H9 (cell line): ENCODE measurements around the gene BCL7C. TPM values are rescaled to one million over a fixed set of nuclear protein-coding genes. Genes with fewer than 3 reads are reported as not detected.

Experiments used
- DNase-seq: peaks from one replicate; pipeline ENCODE4 v3.0.0-alpha.2; 2017
- H2AFZ ChIP-seq: one replicate; pipeline ENCODE4 v1.6.1; 2013; ENCODE audit warnings: mild to moderate bottlenecking, low read length, control low read depth, moderate library complexity
- H2AK5ac ChIP-seq: 2 replicates; pipeline ENCODE4 v1.6.1; 2013; ENCODE audit warnings: low read length, control low read depth, mixed read lengths; ENCODE audit not compliant: insufficient read length
- H2BK120ac ChIP-seq: one replicate; pipeline ENCODE4 v1.6.1; 2013; ENCODE audit warnings: low read depth, mild to moderate bottlenecking, low read length, control low read depth, inconsistent platforms; ENCODE audit not compliant: poor library complexity, severe bottlenecking
- H2BK12ac ChIP-seq: 2 replicates; pipeline ENCODE4 v1.6.1; 2013; ENCODE audit warnings: low read length, control low read depth, mixed read lengths, low read depth; ENCODE audit not compliant: insufficient read length
- H2BK15ac ChIP-seq: 2 replicates; pipeline ENCODE4 v1.6.1; 2013; ENCODE audit warnings: low read depth, low read length, control low read depth
- H2BK20ac ChIP-seq: one replicate; pipeline ENCODE4 v1.6.1; 2013; ENCODE audit warnings: low read depth, mild to moderate bottlenecking, low read length, control low read depth, inconsistent platforms; ENCODE audit not compliant: poor library complexity, severe bottlenecking
- H2BK5ac ChIP-seq: 2 replicates; pipeline ENCODE4 v1.6.1; 2013; ENCODE audit warnings: low read length, control low read depth, mixed read lengths; ENCODE audit not compliant: insufficient read length
- H3K14ac ChIP-seq: 2 replicates; pipeline ENCODE4 v1.6.1; 2013; ENCODE audit warnings: low read length, control low read depth; ENCODE audit not compliant: insufficient read depth
- H3K18ac ChIP-seq: 2 replicates; pipeline ENCODE4 v1.6.1; 2013; ENCODE audit warnings: low read depth, mild to moderate bottlenecking, mixed read lengths, low read length, control low read depth; ENCODE audit not compliant: insufficient read length
- H3K23ac ChIP-seq: 2 replicates; pipeline ENCODE4 v1.6.1; 2013; ENCODE audit warnings: low read length, control low read depth, mixed read lengths, low read depth; ENCODE audit not compliant: insufficient read length
- H3K23me2 ChIP-seq: 2 replicates; pipeline ENCODE4 v1.6.1; 2013; ENCODE audit warnings: low read depth, mild to moderate bottlenecking, mixed read lengths, low read length, control low read depth; ENCODE audit not compliant: insufficient read length, poor library complexity, severe bottlenecking
- H3K27ac ChIP-seq: 2 replicates; pipeline ENCODE4 v1.5.1; 2013; ENCODE audit warnings: low read length, control low read depth, mixed read lengths, low read depth; ENCODE audit not compliant: insufficient read length
- H3K27me3 ChIP-seq: 2 replicates; pipeline ENCODE4 v1.6.1; 2013; ENCODE audit warnings: low read length, control low read depth, inconsistent platforms; ENCODE audit not compliant: insufficient read depth
- H3K4ac ChIP-seq: 2 replicates; pipeline ENCODE4 v1.6.1; 2013; ENCODE audit warnings: low read depth, mild to moderate bottlenecking, control low read depth, inconsistent platforms, low read length, moderate library complexity
- H3K4me1 ChIP-seq: 2 replicates; pipeline ENCODE4 v1.6.1; 2013; ENCODE audit warnings: low read length, control low read depth, inconsistent platforms; ENCODE audit not compliant: insufficient read depth
- H3K4me2 ChIP-seq: 2 replicates; pipeline ENCODE4 v1.6.1; 2013; ENCODE audit warnings: low read length, control low read depth, mixed read lengths; ENCODE audit not compliant: insufficient read length, insufficient read depth
- H3K56ac ChIP-seq: 2 replicates; pipeline ENCODE4 v1.6.1; 2013; ENCODE audit warnings: low read depth, mild to moderate bottlenecking, mixed read lengths, low read length, control low read depth; ENCODE audit not compliant: insufficient read length
- H3K79me1 ChIP-seq: 2 replicates; pipeline ENCODE4 v1.6.1; 2013; ENCODE audit warnings: low read depth, mild to moderate bottlenecking, moderate library complexity, low read length, control low read depth, inconsistent platforms; ENCODE audit not compliant: insufficient read depth, poor library complexity, severe bottlenecking
- H3K79me2 ChIP-seq: 2 replicates; pipeline ENCODE4 v1.6.1; 2013; ENCODE audit warnings: low read length, control low read depth, inconsistent platforms; ENCODE audit not compliant: insufficient read depth
- H3K9ac ChIP-seq: 2 replicates; pipeline ENCODE4 v1.6.1; 2013; ENCODE audit warnings: low read length, control low read depth, mixed read lengths; ENCODE audit not compliant: insufficient read length; ENCODE audit errors: extremely low read depth
- H3K9me3 ChIP-seq: one replicate; pipeline ENCODE4 v1.6.1; 2013; ENCODE audit warnings: low read depth, low read length, inconsistent platforms; ENCODE audit not compliant: control insufficient read depth
- H3T11ph ChIP-seq: one replicate; pipeline ENCODE4 v1.6.1; 2013; ENCODE audit warnings: mild to moderate bottlenecking, low read length, control low read depth, inconsistent platforms
- H4K20me1 ChIP-seq: one replicate; pipeline ENCODE4 v1.6.1; 2013; ENCODE audit not compliant: control insufficient read depth, insufficient read length, insufficient read depth
- H4K5ac ChIP-seq: 2 replicates; pipeline ENCODE4 v1.6.1; 2013; ENCODE audit warnings: low read depth, mild to moderate bottlenecking, mixed read lengths, low read length, control low read depth; ENCODE audit not compliant: insufficient read length
- H4K8ac ChIP-seq: replicated peaks from 2 replicates; pipeline ENCODE4 v1.6.1; 2013; ENCODE audit warnings: low read length, control low read depth, mixed read lengths, low read depth; ENCODE audit not compliant: insufficient read length
- H4K91ac ChIP-seq: 2 replicates; pipeline ENCODE4 v1.6.1; 2013; ENCODE audit warnings: low read depth, mild to moderate bottlenecking, moderate library complexity, mixed read lengths, low read length, control low read depth; ENCODE audit not compliant: insufficient read length
- H3K27ac Mint-ChIP-seq, 3 experiments: 2 replicates in 2 of 3; 3 replicates in 1 of 3; pipeline ENCODE4 v1.8.0; 2020 to 2021; ENCODE audit warnings: mixed read lengths in 3 of 3, mild to moderate bottlenecking in 1 of 3, moderate library complexity in 1 of 3
- H3K27me3 Mint-ChIP-seq: 2 replicates; pipeline ENCODE4 v1.8.0; 2021; ENCODE audit warnings: low read depth, mild to moderate bottlenecking, moderate library complexity, mixed read lengths
- H3K36me3 Mint-ChIP-seq, 3 experiments: 2 replicates in 2 of 3; 3 replicates in 1 of 3; pipeline ENCODE4 v1.8.0; 2020 to 2021; ENCODE audit warnings: low read depth in 3 of 3, mixed read lengths in 3 of 3; ENCODE audit not compliant: insufficient read depth in 1 of 3
- H3K4me1 Mint-ChIP-seq, 2 experiments: 2 replicates each; pipeline ENCODE4 v1.8.0; 2020; ENCODE audit warnings: mixed read lengths in 2 of 2
- H3K4me3 Mint-ChIP-seq, 2 experiments: 2 replicates in 1 of 2; 3 replicates in 1 of 2; pipeline ENCODE4 v1.8.0; 2020 to 2021; ENCODE audit warnings: mild to moderate bottlenecking in 2 of 2, mixed read lengths in 2 of 2, moderate library complexity in 1 of 2
- H3K9me3 Mint-ChIP-seq, 2 experiments: 2 replicates in 1 of 2; 3 replicates in 1 of 2; pipeline ENCODE4 v1.8.0; 2020; ENCODE audit warnings: mild to moderate bottlenecking in 2 of 2, mixed read lengths in 2 of 2, moderate library complexity in 1 of 2
- CTCF ChIP-seq: fragments of 200-600 bp; sonication (generic); conservative IDR thresholded peaks from 3 replicates; pipeline ENCODE4 v1.8.0; 2021; ENCODE audit warnings: antibody characterized with exemption, mild to moderate bottlenecking
- WGBS: extraction: QIAGEN DNeasy Blood & Tissue Kit; methylation state at CpG from one replicate; pipeline ENCODE4 v1.1.7; 2013; ENCODE audit warnings: missing lambda C conversion rate, low lambda C conversion rate, mixed read lengths; ENCODE audit not compliant: insufficient read length; ENCODE audit errors: extremely low coverage; 5-methylcytosine and 5-hydroxymethylcytosine counted together
- total RNA-seq: library from RNA; stranded (reverse); gene quantifications from 2 replicates; pipeline ENCODE4 v1.2.1, GENCODE V29; 2021

Gene BCL7C
- total RNA-seq, 1 experiment from 2014 or later: 18.3 TPM

- Histone ChIP-seq H2AK5ac (no peak overlapping the region), H2AFZ (no peak overlapping the region), H4K91ac (no peak overlapping the region), H3K27ac (no peak overlapping the region), H3K23me2 (no peaks in the 10 kb centered on the region), H3K56ac (no peak overlapping the region), H3T11ph (no peak overlapping the region), H4K5ac (no peak overlapping the region), H2BK15ac (no peak overlapping the region), H3K79me1 (no peaks in the 10 kb centered on the region), H3K18ac (no peak overlapping the region), H3K23ac (no peak overlapping the region), H4K8ac (no peak overlapping the region), H2BK12ac (no peak overlapping the region), H2BK120ac (no peak overlapping the region), H3K4me1 (no peaks in the 10 kb centered on the region), H2BK20ac (no peak overlapping the region), H2BK5ac (no peak overlapping the region), H3K79me2 (no peaks in the 10 kb centered on the region), H3K14ac (no peak overlapping the region), H3K4me2 (no peak overlapping the region), H3K9me3 (no peaks in the 10 kb centered on the region), H4K20me1 (no peaks in the 10 kb centered on the region), H3K27me3 (no peaks in the 10 kb centered on the region; the same call in 1 of the 2 replicates), H3K9ac (no peak overlapping the region), H3K4ac (no peak overlapping the region)
- Mint-ChIP-seq H3K27ac (no peak overlapping the region), H3K36me3 (peaks cover 0 to 4% (median 0%) of the 10 kb centered on the region in 3 experiments; a peak in 2 of 7 replicates), H3K27me3 (peaks cover 25% of the 10 kb centered on the region), H3K4me3 (no peak overlapping the region), H3K4me1 (no peaks in the 10 kb centered on the region; a peak in 1 of 4 replicates), H3K9me3 (peaks cover 17% of the 10 kb centered on the region in 2 experiments)
- no peak for TF ChIP-seq CTCF
- no CpG with 5 or more reads among the region's 5 CpGs for WGBS
- no peak for DNase-seq
These were observed 54.2 kb downstream of the BCL7C start for GRCh38 chr16:30839523-30840227.
